Measurements from ENCODE around the gene CFAP251. TPM values are rescaled to one million over a fixed set of nuclear protein-coding genes. Genes with fewer than 3 reads are reported as not detected.
A peak's percentile ranks its signal among the peaks of the same experiment; 100 is the strongest.

Gene CFAP251
- total and polyA plus RNA-seq, 2 of the 13 experiments (the other 11 are each of a cell fraction or from before 2014, with no cell fraction given): 0.30 to 0.42 TPM

DNA sequence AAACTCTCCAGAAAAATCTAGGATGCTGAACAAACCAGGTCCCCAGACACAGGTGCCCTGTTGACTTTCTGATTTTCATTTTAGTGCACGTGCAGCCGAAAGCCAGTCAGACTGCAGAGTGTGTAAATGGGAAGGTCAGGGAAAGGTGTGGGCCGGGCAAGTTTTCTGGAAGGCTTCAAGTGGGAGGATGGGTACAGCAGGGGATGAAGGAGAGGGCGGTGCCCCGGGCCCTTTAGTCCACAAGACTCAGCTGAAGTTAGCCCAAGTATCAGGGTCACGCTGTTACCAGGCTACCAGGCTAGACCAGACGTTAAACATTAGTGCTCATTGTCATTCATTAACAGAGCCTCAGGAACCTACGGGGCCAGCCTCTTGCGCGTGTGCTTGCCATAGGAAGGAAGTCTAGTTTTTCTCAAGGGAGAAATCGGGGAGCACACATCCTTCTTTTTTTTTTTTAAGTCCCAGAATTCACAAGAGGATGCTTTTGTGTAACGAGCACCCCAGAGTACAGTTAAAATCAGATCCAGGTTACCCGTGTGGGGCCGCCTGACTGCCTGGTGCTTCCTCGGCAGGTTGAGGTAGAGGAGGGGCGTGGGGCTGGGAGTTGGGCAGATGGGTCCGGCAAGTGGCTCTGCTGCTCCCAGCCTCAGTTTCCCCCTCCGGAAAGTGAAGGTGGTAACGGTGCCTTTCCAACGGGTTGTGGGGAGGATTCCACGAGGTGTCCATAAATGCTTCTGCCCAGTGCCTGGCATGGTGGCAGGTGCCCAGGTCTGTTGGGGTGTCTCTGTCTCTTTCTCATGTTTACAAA lies 122.4 kb downstream of the CFAP251 start (continued):
- TF ChIP-seq NPAS2 (CRISPR knock-in tag; IDR thresholded peaks at IDR 0.05; ENCODE audit: borderline replicate concordance) (no peak), ELF3 (CRISPR knock-in tag; IDR thresholded peaks at IDR 0.05) (no peak), AGO2 (optimal IDR thresholded peaks at IDR 0.05; ENCODE audit: low read depth, low read length) (no peak), ZNF230 (CRISPR knock-in tag; IDR thresholded peaks at IDR 0.05) (no peak), ZBTB21 (CRISPR knock-in tag; IDR thresholded peaks at IDR 0.05) (no peak), ZMAT3 (CRISPR knock-in tag; conservative IDR thresholded peaks at IDR 0.05) (no peak), GTF2F1 (IDR thresholded peaks at IDR 0.05; ENCODE audit: low read length) (no peak), KAT8 (CRISPR knock-in tag; IDR thresholded peaks at IDR 0.05) (no peak), FOXK1 (CRISPR knock-in tag; IDR thresholded peaks at IDR 0.05; ENCODE audit: borderline replicate concordance, low read depth) (0 out of 2 replicates have a peak, but pooled peaks have one; percentile 23), KMT2B (CRISPR knock-in tag; IDR thresholded peaks at IDR 0.05) (no peak), ZNF607 (CRISPR knock-in tag; IDR thresholded peaks at IDR 0.05; ENCODE audit: borderline replicate concordance) (0 out of 2 replicates have a peak, but pooled peaks have one; percentile 40), ZNF747 (CRISPR knock-in tag; IDR thresholded peaks at IDR 0.05; ENCODE audit: borderline replicate concordance) (no peak), CCDC6 (CRISPR knock-in tag; IDR thresholded peaks at IDR 0.05) (0 out of 2 replicates have a peak, but pooled peaks have one; percentile 42), MAFK (conservative IDR thresholded peaks at IDR 0.05 in 1 of 2, IDR thresholded peaks at IDR 0.05 in 1 of 2; ENCODE audit: low read length in 2 of 2) (no peak), ZNF121 (CRISPR knock-in tag; IDR thresholded peaks at IDR 0.05) (no peak), TBL1XR1 (IDR thresholded peaks at IDR 0.05; ENCODE audit: borderline replicate concordance, low read length, partially characterized antibody) (no peak), MAFG (CRISPR knock-in tag; IDR thresholded peaks at IDR 0.05) (no peak), PRMT3 (CRISPR knock-in tag; IDR thresholded peaks at IDR 0.05; ENCODE audit: borderline replicate concordance, low read depth) (no peak), JUND (CRISPR knock-in tag; IDR thresholded peaks at IDR 0.05) (no peak)
- TF ChIP-seq, protein P1, sequence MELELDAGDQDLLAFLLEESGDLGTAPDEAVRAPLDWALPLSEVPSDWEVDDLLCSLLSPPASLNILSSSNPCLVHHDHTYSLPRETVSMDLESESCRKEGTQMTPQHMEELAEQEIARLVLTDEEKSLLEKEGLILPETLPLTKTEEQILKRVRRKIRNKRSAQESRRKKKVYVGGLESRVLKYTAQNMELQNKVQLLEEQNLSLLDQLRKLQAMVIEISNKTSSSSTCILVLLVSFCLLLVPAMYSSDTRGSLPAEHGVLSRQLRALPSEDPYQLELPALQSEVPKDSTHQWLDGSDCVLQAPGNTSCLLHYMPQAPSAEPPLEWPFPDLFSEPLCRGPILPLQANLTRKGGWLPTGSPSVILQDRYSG (CRISPR knock-in tag; IDR thresholded peaks at IDR 0.05): no peak
- TF ChIP-seq, protein P2, sequence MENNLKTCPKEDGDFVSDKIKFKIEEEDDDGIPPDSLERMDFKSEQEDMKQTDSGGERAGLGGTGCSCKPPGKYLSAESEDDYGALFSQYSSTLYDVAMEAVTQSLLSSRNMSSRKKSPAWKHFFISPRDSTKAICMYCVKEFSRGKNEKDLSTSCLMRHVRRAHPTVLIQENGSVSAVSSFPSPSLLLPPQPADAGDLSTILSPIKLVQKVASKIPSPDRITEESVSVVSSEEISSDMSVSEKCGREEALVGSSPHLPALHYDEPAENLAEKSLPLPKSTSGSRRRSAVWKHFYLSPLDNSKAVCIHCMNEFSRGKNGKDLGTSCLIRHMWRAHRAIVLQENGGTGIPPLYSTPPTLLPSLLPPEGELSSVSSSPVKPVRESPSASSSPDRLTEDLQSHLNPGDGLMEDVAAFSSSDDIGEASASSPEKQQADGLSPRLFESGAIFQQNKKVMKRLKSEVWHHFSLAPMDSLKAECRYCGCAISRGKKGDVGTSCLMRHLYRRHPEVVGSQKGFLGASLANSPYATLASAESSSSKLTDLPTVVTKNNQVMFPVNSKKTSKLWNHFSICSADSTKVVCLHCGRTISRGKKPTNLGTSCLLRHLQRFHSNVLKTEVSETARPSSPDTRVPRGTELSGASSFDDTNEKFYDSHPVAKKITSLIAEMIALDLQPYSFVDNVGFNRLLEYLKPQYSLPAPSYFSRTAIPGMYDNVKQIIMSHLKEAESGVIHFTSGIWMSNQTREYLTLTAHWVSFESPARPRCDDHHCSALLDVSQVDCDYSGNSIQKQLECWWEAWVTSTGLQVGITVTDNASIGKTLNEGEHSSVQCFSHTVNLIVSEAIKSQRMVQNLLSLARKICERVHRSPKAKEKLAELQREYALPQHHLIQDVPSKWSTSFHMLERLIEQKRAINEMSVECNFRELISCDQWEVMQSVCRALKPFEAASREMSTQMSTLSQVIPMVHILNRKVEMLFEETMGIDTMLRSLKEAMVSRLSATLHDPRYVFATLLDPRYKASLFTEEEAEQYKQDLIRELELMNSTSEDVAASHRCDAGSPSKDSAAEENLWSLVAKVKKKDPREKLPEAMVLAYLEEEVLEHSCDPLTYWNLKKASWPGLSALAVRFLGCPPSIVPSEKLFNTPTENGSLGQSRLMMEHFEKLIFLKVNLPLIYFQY (CRISPR knock-in tag; IDR thresholded peaks at IDR 0.05; ENCODE audit: borderline replicate concordance): no peak
- TF ChIP-seq, protein P3, sequence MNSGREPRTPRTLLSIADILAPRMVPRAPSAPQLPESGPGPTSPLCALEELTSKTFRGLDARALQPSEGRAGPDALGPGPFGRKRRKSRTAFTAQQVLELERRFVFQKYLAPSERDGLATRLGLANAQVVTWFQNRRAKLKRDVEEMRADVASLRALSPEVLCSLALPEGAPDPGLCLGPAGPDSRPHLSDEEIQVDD (CRISPR knock-in tag; IDR thresholded peaks at IDR 0.05; ENCODE audit: borderline replicate concordance): no peak
